ENCODE results near the gene CAMK1D. TPM values are rescaled to one million over a fixed set of nuclear protein-coding genes. Genes with fewer than 3 reads are reported as not detected.

CAMK1D gene
- polyA plus RNA-seq, 1 of the 3 experiments (the other 2 are of a cell fraction), result 4.1 TPM

- no peak overlapping the region for H2AFZ ChIP-seq (ENCODE audit: low read depth)
- no peak for DNase-seq
- no peaks in the 10 kb centered on the region for H3K9me2 ChIP-seq
- no peaks in the 10 kb centered on the region for H4K20me1 ChIP-seq (ENCODE audit: insufficient read depth)
- no peak for TF ChIP-seq IRF3 (IDR thresholded peaks at IDR 0.05; ENCODE audit: low read depth, low read length)
- TF ChIP-seq NFIC (IDR thresholded peaks at IDR 0.05; ENCODE audit: borderline replicate concordance), result no peak
- TF ChIP-seq REST (IDR thresholded peaks at IDR 0.05; ENCODE audit: low read depth, low read length), result no peak
- TF ChIP-seq EP300 (IDR thresholded peaks at IDR 0.05; ENCODE audit: borderline replicate concordance in 1 of 2, low read depth in 1 of 2, low read length in 1 of 2), result no peak
- no peak for TF ChIP-seq RCOR1 (IDR thresholded peaks at IDR 0.05; ENCODE audit: low read length)
- no peak for TF ChIP-seq MEF2A (IDR thresholded peaks at IDR 0.05; ENCODE audit: borderline replicate concordance, low read depth)
- TF ChIP-seq FOXJ3 (CRISPR knock-in tag; IDR thresholded peaks at IDR 0.05), result no peak
- TF ChIP-seq GATA2 (CRISPR knock-in tag; IDR thresholded peaks at IDR 0.05), result no peak
- TF ChIP-seq RFX5 (IDR thresholded peaks at IDR 0.05; ENCODE audit: low read length), result no peak
- TF ChIP-seq CHD2 (IDR thresholded peaks at IDR 0.05; ENCODE audit: low read length, partially characterized antibody), result no peak
- H3F3A ChIP-seq (replicated peaks; ENCODE audit: insufficient read depth), result no peaks in the 10 kb centered on the region
- 84% methylated on average over 10 of the region's 10 CpGs for WGBS (ENCODE audit: low lambda C conversion rate)
- H3K9me3 ChIP-seq, result no peaks in the 10 kb centered on the region
- no peak overlapping the region for H3K27ac ChIP-seq (ENCODE audit: low read depth in 2 of 2, low read length in 1 of 2)
- H3K4me3 ChIP-seq (ENCODE audit: low read depth in 2 of 2, low read length in 1 of 2), result no peak overlapping the region
- ChIA-PET POLR2A (no interaction called here), CTCF (interaction anchor here (1.2 to 1.3 kb wide), 2 partner anchors 19 to 36 kb away, joined by 3 read pairs; no protein-coding TSS in a partner anchor)
- no peak overlapping the region for H3K9ac ChIP-seq
- no peaks in the 10 kb centered on the region for H3K79me2 ChIP-seq (ENCODE audit: insufficient read depth)
- no peak overlapping the region for H3K4me2 ChIP-seq
- peaks cover 0 to 3% of the 10 kb centered on the region in 2 experiments; a peak in 1 of 4 replicates for H3K4me1 ChIP-seq (ENCODE audit: control insufficient read depth in 1 of 2, insufficient read depth in 2 of 2, low read depth in 1 of 2, low read length in 1 of 2)
- no peaks in the 10 kb centered on the region for H3K27me3 ChIP-seq (ENCODE audit: insufficient read depth)
- H3K36me3 ChIP-seq (replicated peaks in 1 of 2; ENCODE audit: control insufficient read depth in 1 of 2, insufficient read depth in 2 of 2, low read length in 1 of 2), result no peaks in the 10 kb centered on the region
Measured at GRCh38 chr10:12812571-12812970, 463.2 kb downstream of the CAMK1D start.

GRCh38 chr10:12814166-12814565, 464.8 kb downstream of the CAMK1D start:
- Histone ChIP-seq H3K4me3 (ENCODE audit: low read depth in 2 of 2, low read length in 1 of 2) (no peak overlapping the region), H3K9me3 (no peaks in the 10 kb centered on the region), H3K36me3 (replicated peaks in 1 of 2; ENCODE audit: control insufficient read depth in 1 of 2, insufficient read depth in 2 of 2, low read length in 1 of 2) (no peaks in the 10 kb centered on the region), H3K4me1 (ENCODE audit: control insufficient read depth in 1 of 2, insufficient read depth in 2 of 2, low read depth in 1 of 2, low read length in 1 of 2) (peaks cover 0 to 3% of the 10 kb centered on the region in 2 experiments; a peak in 1 of 4 replicates), H3K27ac (ENCODE audit: low read depth in 2 of 2, low read length in 1 of 2) (no peak overlapping the region), H2AFZ (ENCODE audit: low read depth) (no peak overlapping the region), H3K9ac (no peak overlapping the region), H3K27me3 (ENCODE audit: insufficient read depth) (no peaks in the 10 kb centered on the region), H3K4me2 (no peak overlapping the region), H3K9me2 (no peaks in the 10 kb centered on the region), H3K79me2 (ENCODE audit: insufficient read depth) (no peaks in the 10 kb centered on the region), H4K20me1 (ENCODE audit: insufficient read depth) (no peaks in the 10 kb centered on the region), H3F3A (replicated peaks; ENCODE audit: insufficient read depth) (no peaks in the 10 kb centered on the region)
- no peak for DNase-seq
- 91% methylated on average over 7 of the region's 9 CpGs for WGBS (ENCODE audit: low lambda C conversion rate)
- ChIA-PET CTCF (no interaction called here), POLR2A (no interaction called here)
- TF ChIP-seq TAF1 (IDR thresholded peaks at IDR 0.05; ENCODE audit: borderline replicate concordance, low read depth, low read length), result no peak
- TF ChIP-seq USF2 (IDR thresholded peaks at IDR 0.05; ENCODE audit: borderline replicate concordance, low read depth, low read length), result no peak
- no peak for TF ChIP-seq IRF3 (IDR thresholded peaks at IDR 0.05; ENCODE audit: low read depth, low read length)
- no peak for TF ChIP-seq FOXJ3 (CRISPR knock-in tag; IDR thresholded peaks at IDR 0.05)
- TF ChIP-seq ZBTB33 (IDR thresholded peaks at IDR 0.05; ENCODE audit: borderline replicate concordance, low read depth), result no peak
- no peak for TF ChIP-seq JUND (IDR thresholded peaks at IDR 0.05)
- TF ChIP-seq RFX5 (IDR thresholded peaks at IDR 0.05; ENCODE audit: low read length), result no peak
- no peak for TF ChIP-seq GABPA (IDR thresholded peaks at IDR 0.05; ENCODE audit: low read depth)
- no peak for TF ChIP-seq MEF2A (IDR thresholded peaks at IDR 0.05; ENCODE audit: borderline replicate concordance, low read depth)
- no peak for TF ChIP-seq RAD21 (IDR thresholded peaks at IDR 0.05; ENCODE audit: low read length)

All from SK-N-SH (cell line).